Measurements from ENCODE around the gene ZNF174.
A peak's percentile ranks its signal among the peaks of the same experiment; 100 is the strongest.

Gene ZNF174

GRCh38 chr16:3443108-3444031 lies 42.4 kb downstream of the ZNF174 start, which contains the start of the genes NAA60 and ZNF597:
NAA60 (plus strand) TSS chr16:3443680; CDS start chr16:3476228, 32,548 bp downstream.
ZNF597 (minus strand) TSS chr16:3443504; CDS start chr16:3443153, 351 bp downstream.
- peak; percentile 72 for DNase-seq (ENCODE audit: low read depth)

GRCh38 chr16:3444032-3444388 lies 43.0 kb downstream of the ZNF174 start:
- no peak for DNase-seq (ENCODE audit: low read depth)

DNA sequence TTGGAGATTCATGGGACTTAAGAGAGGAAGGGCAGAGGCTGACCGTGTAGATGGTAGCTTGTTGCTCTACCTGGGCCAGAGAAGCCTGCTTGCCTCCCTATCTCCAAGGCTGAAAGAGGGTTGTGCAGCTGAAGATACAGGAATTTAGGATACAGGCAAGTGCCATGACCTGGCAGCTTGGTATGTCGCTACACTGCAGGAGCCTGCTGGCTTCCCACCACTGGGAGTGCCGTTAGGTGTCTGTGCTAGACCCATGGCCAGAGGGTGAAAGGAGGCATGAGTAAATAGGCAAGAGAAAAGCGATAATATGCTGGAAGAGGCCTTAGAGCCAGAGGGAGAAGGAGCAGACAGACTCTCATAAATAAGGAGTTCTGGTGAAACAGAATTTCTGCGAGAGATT lies 53.1 kb downstream of the ZNF174 start:
- no peak for DNase-seq (ENCODE audit: low read depth)

- DNase-seq (ENCODE audit: low read depth) = no peak
These were observed 53.7 kb downstream of the ZNF174 start for GRCh38 chr16:3454631-3455147.

DNA sequence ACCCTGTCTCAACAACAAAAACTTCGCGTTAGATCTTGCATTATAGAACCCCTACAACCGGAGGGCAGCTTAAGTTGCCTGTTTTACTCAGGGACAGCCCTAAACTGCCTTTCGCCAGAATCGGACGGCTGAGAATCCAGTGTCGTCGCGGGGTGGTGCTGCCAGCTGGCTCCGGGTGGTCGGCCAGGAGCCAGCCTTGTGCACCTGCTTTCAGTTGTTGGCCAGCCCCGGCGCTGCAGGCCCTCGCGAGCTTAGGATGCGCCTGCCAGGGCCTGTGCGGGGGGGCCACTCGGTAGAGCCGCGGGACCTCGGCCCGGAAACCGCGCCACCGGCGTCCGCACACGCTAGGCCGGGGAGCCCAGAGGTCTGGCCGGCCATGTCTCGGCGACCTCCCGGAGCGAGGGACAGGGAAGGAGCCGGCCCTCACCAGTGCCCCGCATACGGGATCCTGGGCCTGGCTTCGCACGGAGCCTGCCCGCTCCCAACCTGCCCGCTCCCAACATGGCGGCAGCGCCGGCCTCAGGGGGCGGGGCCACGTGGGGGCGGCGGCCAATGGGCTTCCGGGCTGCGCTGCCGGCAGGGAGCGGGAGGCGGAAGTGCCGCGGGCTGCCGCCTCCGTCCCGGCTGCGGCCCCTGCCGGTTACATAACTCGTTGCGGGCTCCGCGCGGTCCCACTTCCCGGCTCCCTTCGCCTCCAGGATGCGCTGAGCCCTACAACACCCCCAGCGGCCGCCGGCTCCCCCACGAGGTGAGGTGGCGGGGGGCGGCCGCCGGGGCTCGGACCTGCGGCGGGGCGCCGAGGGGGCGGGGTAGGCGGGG lies 56.6 kb downstream of the ZNF174 start:
- DNase-seq (ENCODE audit: low read depth) = no peak

DNA sequence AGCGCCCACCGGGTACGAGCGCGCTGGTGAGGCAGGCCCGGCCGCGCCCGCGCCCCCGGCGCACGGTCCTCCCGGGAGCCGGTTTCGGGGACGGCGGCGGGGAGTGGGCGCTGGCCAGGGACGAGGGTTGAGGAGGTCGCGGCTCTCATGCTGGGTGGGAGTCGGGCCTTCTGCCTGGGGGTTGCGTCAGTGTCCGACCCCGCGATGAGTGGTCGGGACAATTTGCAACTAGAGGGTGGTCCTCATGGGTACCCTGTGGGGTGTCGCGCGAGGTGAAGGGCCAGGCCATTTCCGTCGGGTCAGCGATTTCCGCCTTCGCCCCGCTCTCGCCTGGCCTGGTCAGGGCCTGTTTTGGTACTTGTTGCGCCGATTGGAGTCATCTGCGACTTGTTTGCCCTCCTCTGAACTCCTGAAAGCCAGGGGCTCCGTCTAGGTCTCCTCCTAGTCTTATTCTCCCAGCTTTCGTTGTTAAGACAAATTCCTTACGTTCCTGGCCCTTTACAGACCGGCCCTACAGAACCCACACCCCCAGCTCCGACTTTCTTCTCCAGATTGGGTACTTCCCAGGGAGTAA lies 57.4 kb downstream of the ZNF174 start:
- no peak for DNase-seq (ENCODE audit: low read depth)

- DNase-seq (ENCODE audit: low read depth) = no peak
These were observed 57.9 kb downstream of the ZNF174 start for GRCh38 chr16:3458852-3459361.

Data from non-pigmented ciliary epithelial cell (primary cell).